GM19193 (cell line): ENCODE measurements around the gene BMPR1A.

Experiments used
- POLR2A ChIP-seq: IDR thresholded peaks from 4 replicates; pipeline ENCODE4 v1.6.1; 2011; ENCODE audit not compliant: insufficient read depth, insufficient read length; ENCODE audit errors: extremely low read depth

BMPR1A gene

GRCh38 chr10:86955501-86956194, 199.2 kb downstream of the BMPR1A start:
- TF ChIP-seq POLR2A, result no peak

- TF ChIP-seq POLR2A, result no peak
Observed at GRCh38 chr10:86956195-86956847, 199.9 kb downstream of the BMPR1A start.

GRCh38 chr10:86956848-86957448, 200.5 kb downstream of the BMPR1A start:
- TF ChIP-seq POLR2A, result no peak

GRCh38 chr10:86957471-86958115, 201.2 kb downstream of the BMPR1A start, which contains the start of gene MMRN2:
Gene MMRN2 (minus strand): TSS chr10:86957615. CDS start chr10:86957541, 74 bp downstream.
- no peak for TF ChIP-seq POLR2A

GRCh38 chr10:86958116-86958900, 201.9 kb downstream of the BMPR1A start, which contains the start of gene SNCG:
Gene SNCG (plus strand): TSS chr10:86958599. CDS start chr10:86958698, 99 bp downstream.
- TF ChIP-seq POLR2A, result no peak

- no peak for TF ChIP-seq POLR2A
Observed at GRCh38 chr10:86958901-86959736, 202.7 kb downstream of the BMPR1A start.

GRCh38 chr10:86959737-86960002, 203.3 kb downstream of the BMPR1A start:
- TF ChIP-seq POLR2A, result no peak

GRCh38 chr10:86960003-86960862, 203.8 kb downstream of the BMPR1A start:
- no peak for TF ChIP-seq POLR2A

- no peak for TF ChIP-seq POLR2A
Observed at GRCh38 chr10:86960863-86961434, 204.5 kb downstream of the BMPR1A start.

GRCh38 chr10:86961481-86962091, 205.2 kb downstream of the BMPR1A start:
- TF ChIP-seq POLR2A, result no peak

- no peak for TF ChIP-seq POLR2A
Observed at GRCh38 chr10:86962136-86962980, 205.9 kb downstream of the BMPR1A start.

- TF ChIP-seq POLR2A, result no peak
Observed at GRCh38 chr10:86962981-86963310, 206.5 kb downstream of the BMPR1A start.
